PC-9 (cell line): Measurements from ENCODE around the gene RNF10. TPM values are rescaled to one million over a fixed set of nuclear protein-coding genes. Genes with fewer than 3 reads are reported as not detected.
A peak's percentile ranks its signal among the peaks of the same experiment; 100 is the strongest.
"Not testable (repeated sequence)": the region's sequence is repeated elsewhere in the genome, so short reads cannot be mapped to it uniquely, and the experiment has no call there.

Experiments used
- BruUV-seq: library from RNA; stranded (reverse); fragments of 400-500 nt; replicated peaks from 2 replicates; lab custom pipeline; 2021; lab: Mats Ljungman, UMichigan
- CTCF ChIA-PET: fragments of 300-600 bp; sonication (Branson Sonifier 250); formaldehyde crosslinking; loops from one replicate; lab custom pipeline; 2022; ENCODE audit warnings: antibody characterized with exemption; lab: Charles Lee
- POLR2A ChIA-PET: fragments of 300-600 bp; sonication (Branson Sonifier 250); formaldehyde crosslinking; loops from one replicate; lab custom pipeline; 2022; ENCODE audit warnings: antibody characterized with exemption; ENCODE audit not compliant: unreplicated experiment; lab: Charles Lee
- DNase-seq, 2 experiments: peaks; one replicate each; pipeline versions ENCODE4 v3.0.0 to v3.0.0-alpha.2; 2015 to 2022; ENCODE audit warnings: mixed read lengths in 1 of 2
- H2AFZ ChIP-seq: fragments of 200-600 bp; sonication (generic); 2 replicates; pipeline ENCODE4 v1.8.1; 2017; ENCODE audit warnings: antibody characterized with exemption
- H3F3A ChIP-seq: fragments of 200-600 bp; sonication (generic); 2 replicates; pipeline ENCODE4 v1.8.1; 2017; ENCODE audit warnings: antibody characterized with exemption, mild to moderate bottlenecking, low read depth; ENCODE audit not compliant: insufficient read depth
- H3K27ac ChIP-seq: fragments of 200-600 bp; sonication (generic); 2 replicates; pipeline ENCODE4 v1.6.1; 2016; ENCODE audit warnings: mixed run types
- H3K27me3 ChIP-seq: fragments of 200-600 bp; sonication (generic); 2 replicates; pipeline ENCODE4 v1.6.1; 2016; ENCODE audit warnings: low read depth, mixed run types; ENCODE audit not compliant: insufficient read depth
- H3K36me3 ChIP-seq: fragments of 200-600 bp; sonication (generic); 2 replicates; pipeline ENCODE4 v1.6.1; 2016; ENCODE audit warnings: low read depth, mixed run types
- H3K4me1 ChIP-seq: fragments of 200-600 bp; sonication (generic); replicated peaks from 2 replicates; pipeline ENCODE4 v1.6.1; 2016; ENCODE audit warnings: mixed run types; ENCODE audit not compliant: insufficient read depth
- H3K4me2 ChIP-seq: fragments of 200-600 bp; sonication (generic); 2 replicates; pipeline ENCODE4 v1.6.1; 2017; ENCODE audit warnings: mixed run types
- H3K4me3 ChIP-seq: fragments of 200-600 bp; sonication (generic); 2 replicates; pipeline ENCODE4 v1.6.1; 2016; ENCODE audit warnings: mixed run types
- H3K79me2 ChIP-seq: fragments of 200-600 bp; sonication (generic); 2 replicates; pipeline ENCODE4 v1.6.1; 2017; ENCODE audit warnings: low read depth, mixed run types
- H3K9me2 ChIP-seq: fragments of 200-600 bp; sonication (generic); 2 replicates; pipeline ENCODE4 v1.8.1; 2017; ENCODE audit warnings: mild to moderate bottlenecking; ENCODE audit not compliant: insufficient read depth
- H3K9me3 ChIP-seq: fragments of 200-600 bp; sonication (generic); 2 replicates; pipeline ENCODE4 v1.8.1; 2016; ENCODE audit warnings: low read depth; ENCODE audit not compliant: insufficient read depth
- H4K20me1 ChIP-seq: fragments of 200-600 bp; sonication (generic); 2 replicates; pipeline ENCODE4 v1.8.1; 2017; ENCODE audit not compliant: insufficient read depth
- CTCF ChIP-seq: fragments of 200-600 bp; sonication (generic); conservative IDR thresholded peaks from 2 replicates; pipeline ENCODE4 v1.6.1; 2017; ENCODE audit warnings: mixed run types, antibody characterized with exemption, mild to moderate bottlenecking, moderate library complexity
- EZH2 ChIP-seq: fragments of 200-600 bp; sonication (generic); IDR thresholded peaks from 2 replicates; pipeline ENCODE4 v1.8.0; 2017; ENCODE audit warnings: antibody characterized with exemption, low read depth
- intact Hi-C: fragments of 100-400 bp; cut with micrococcal nuclease; formaldehyde crosslinking; loops from one replicate; pipeline ENCODE4 v1.10.0; 2022; ENCODE audit not compliant: unreplicated experiment
- total RNA-seq: library from RNA; stranded (reverse); gene quantifications from 2 replicates; pipeline ENCODE4 v1.2.3, GENCODE V29; 2021

Gene RNF10
- total RNA-seq, 1 experiment from 2014 or later, result 196 TPM

GRCh38 chr12:120598674-120599463 is 64.7 kb downstream of the RNF10 start:
- CTCF ChIA-PET, result interaction anchor here (0.6 to 0.7 kb wide), 2 partner anchors 131 to 315 kb away, joined by 4 to 7 read pairs; no protein-coding TSS in a partner anchor
- Histone ChIP-seq H3K4me1 (peaks cover 26% of the 10 kb centered on the region), H3K9me2 (no peaks in the 10 kb centered on the region), H3K27ac (no peak overlapping the region), H3K27me3 (no peaks in the 10 kb centered on the region), H3K4me3 (no peak overlapping the region), H3K79me2 (no peaks in the 10 kb centered on the region), H3F3A (peaks cover 8% of the 10 kb centered on the region; the same call in 1 of the 2 replicates), H4K20me1 (no peaks in the 10 kb centered on the region), H3K9me3 (no peaks in the 10 kb centered on the region), H3K36me3 (no peaks in the 10 kb centered on the region), H2AFZ (no peak overlapping the region), H3K4me2 (peak overlapping the region; percentile 57)
- POLR2A ChIA-PET, result interaction anchor here (0.7 kb wide), 1 partner anchor 233 kb away, joined by 4 read pairs; no protein-coding TSS in a partner anchor
- DNase-seq, result peak; percentile 23 to 65
- no peak for TF ChIP-seq CTCF
- TF ChIP-seq EZH2, result no peak
- intact Hi-C loops, result no loop called here
- no TSS peak for BruUV-seq

GRCh38 chr12:120599672-120600552 is 65.8 kb downstream of the RNF10 start:
- Histone ChIP-seq H3K4me1 (peaks cover 26% of the 10 kb centered on the region), H3K36me3 (no peaks in the 10 kb centered on the region), H3F3A (peaks cover 8% of the 10 kb centered on the region; the same call in 1 of the 2 replicates), H2AFZ (no peak overlapping the region), H3K27ac (no peak overlapping the region), H3K4me3 (no peak overlapping the region), H3K9me3 (no peaks in the 10 kb centered on the region), H3K79me2 (no peaks in the 10 kb centered on the region), H3K9me2 (no peaks in the 10 kb centered on the region), H4K20me1 (no peaks in the 10 kb centered on the region), H3K27me3 (no peaks in the 10 kb centered on the region), H3K4me2 (no peak overlapping the region)
- POLR2A ChIA-PET, result interaction anchor here (0.7 kb wide), 1 partner anchor 232 kb away, joined by 4 read pairs; no protein-coding TSS in a partner anchor
- BruUV-seq, result no TSS peak
- TF ChIP-seq EZH2 (no peak), CTCF (no peak)
- intact Hi-C loops, result no loop called here
- no peak for DNase-seq
- CTCF ChIA-PET, result interaction anchor here (0.6 kb wide), 1 partner anchor 314 kb away, joined by 7 read pairs; no protein-coding TSS in a partner anchor

GRCh38 chr12:120602416-120602815 is 68.3 kb downstream of the RNF10 start:
- H3K27me3 ChIP-seq, H4K20me1 ChIP-seq, BruUV-seq, H3K27ac ChIP-seq, intact Hi-C loops, H3K36me3 ChIP-seq, H3K9me2 ChIP-seq, H3K9me3 ChIP-seq, H3K4me3 ChIP-seq, H2AFZ ChIP-seq, H3F3A ChIP-seq, H3K79me2 ChIP-seq: not testable (repeated sequence)
- peak in 1 of 2 experiments; percentile 78 for DNase-seq
- H3K4me1 ChIP-seq, result peaks cover 26% of the 10 kb centered on the region
- CTCF ChIA-PET, result interaction anchor here (0.5 to 0.9 kb wide), 3 partner anchors 18 to 73 kb away, joined by 6 to 7 read pairs (median 7); no protein-coding TSS in a partner anchor
- peak overlapping the region; percentile 39 for H3K4me2 ChIP-seq
- POLR2A ChIA-PET, result interaction anchor here (0.5 to 0.7 kb wide), 4 partner anchors 29 to 286 kb away, joined by 3 to 21 read pairs (median 5); partner anchors contain the start of gene PLA2G1B
